ENCODE data around the gene CD68.

DNA sequence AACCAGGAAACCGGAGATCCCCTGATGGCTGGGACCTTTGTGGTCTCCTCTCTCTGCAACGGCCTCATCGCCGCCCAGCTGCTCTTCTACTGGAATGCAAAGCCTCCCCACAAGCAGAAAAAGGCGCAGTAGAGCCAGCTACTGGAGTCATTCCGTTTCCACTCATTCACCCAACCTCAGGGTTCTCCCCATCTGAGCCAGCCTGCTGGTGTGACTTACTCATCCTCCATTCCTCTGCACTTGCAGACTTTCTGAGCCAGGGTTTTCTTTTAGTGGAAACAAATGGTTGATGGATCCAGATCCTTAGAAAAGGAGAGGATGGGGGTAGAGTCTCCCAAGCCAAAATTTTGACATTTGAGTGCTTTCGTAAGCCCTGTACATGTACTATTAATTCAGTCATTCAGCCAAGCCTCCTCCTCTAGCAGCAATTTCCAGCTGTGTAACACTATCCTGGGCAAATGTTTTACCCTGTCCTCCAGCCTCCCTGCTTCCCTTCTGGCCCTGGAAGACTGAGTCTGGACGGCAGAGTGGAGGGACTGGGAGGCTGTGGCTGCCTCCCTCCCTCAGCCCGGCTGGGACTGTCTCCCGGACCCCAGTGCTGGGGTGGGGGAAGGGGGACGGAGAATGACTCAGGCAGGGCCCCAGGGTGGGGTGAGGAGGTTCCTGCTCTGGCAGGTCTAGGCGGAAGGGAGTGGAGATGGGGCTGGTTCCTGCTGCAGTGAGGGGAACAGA lies 8.1 kb downstream of the CD68 start:
- no peak for TF ChIP-seq POLR2AphosphoS5 (IDR thresholded peaks at IDR 0.05; ENCODE audit: low read depth, low read length)
- TF ChIP-seq, protein P1, sequence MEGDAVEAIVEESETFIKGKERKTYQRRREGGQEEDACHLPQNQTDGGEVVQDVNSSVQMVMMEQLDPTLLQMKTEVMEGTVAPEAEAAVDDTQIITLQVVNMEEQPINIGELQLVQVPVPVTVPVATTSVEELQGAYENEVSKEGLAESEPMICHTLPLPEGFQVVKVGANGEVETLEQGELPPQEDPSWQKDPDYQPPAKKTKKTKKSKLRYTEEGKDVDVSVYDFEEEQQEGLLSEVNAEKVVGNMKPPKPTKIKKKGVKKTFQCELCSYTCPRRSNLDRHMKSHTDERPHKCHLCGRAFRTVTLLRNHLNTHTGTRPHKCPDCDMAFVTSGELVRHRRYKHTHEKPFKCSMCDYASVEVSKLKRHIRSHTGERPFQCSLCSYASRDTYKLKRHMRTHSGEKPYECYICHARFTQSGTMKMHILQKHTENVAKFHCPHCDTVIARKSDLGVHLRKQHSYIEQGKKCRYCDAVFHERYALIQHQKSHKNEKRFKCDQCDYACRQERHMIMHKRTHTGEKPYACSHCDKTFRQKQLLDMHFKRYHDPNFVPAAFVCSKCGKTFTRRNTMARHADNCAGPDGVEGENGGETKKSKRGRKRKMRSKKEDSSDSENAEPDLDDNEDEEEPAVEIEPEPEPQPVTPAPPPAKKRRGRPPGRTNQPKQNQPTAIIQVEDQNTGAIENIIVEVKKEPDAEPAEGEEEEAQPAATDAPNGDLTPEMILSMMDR (IDR thresholded peaks at IDR 0.05) = no peak
- no peak for TF ChIP-seq SIN3A (IDR thresholded peaks at IDR 0.05; ENCODE audit: borderline replicate concordance, insufficient read depth, low read depth, low read length)
- TF ChIP-seq TCF7L2 (IDR thresholded peaks at IDR 0.05; ENCODE audit: low read depth, low read length) = no peak

Data from Panc1 (cell line).